ENCODE results near the gene PTPRN. TPM values are rescaled to one million over a fixed set of nuclear protein-coding genes. Genes with fewer than 3 reads are reported as not detected.

The PTPRN gene
- total RNA-seq, 1 experiment from 2014 or later = not detected

DNA sequence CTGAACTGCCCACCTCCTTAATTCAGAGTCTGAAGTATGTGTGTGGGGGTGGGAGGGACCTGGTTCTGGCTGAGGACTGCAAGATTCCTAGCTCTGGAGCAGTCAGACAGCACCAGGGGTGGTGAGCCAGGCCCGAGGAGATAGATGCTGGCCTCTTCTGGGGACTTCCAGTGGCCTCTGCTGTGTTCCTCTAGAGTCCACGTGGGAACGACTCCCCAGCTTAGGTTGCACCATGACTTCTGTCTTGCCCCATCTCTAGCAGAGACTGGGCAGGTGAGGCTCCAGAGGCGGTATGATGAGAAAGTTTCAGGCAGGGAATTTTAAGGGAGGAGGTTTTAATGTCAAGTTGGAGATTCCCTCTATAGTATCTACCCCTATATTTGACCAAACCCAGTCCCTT, 45.4 kb upstream of the PTPRN start:
- no TSS peak for BruUV-seq (replicated peaks)
- no peak overlapping the region for H3K4me3 ChIP-seq
- POLR2A ChIA-PET (ENCODE audit: unreplicated experiment) = no interaction called here
- no peak overlapping the region for H3K27ac ChIP-seq
- H3K9me2 ChIP-seq (ENCODE audit: insufficient read depth) = no peaks in the 10 kb centered on the region
- no peaks in the 10 kb centered on the region for H4K20me1 ChIP-seq (ENCODE audit: insufficient read depth)
- no peak overlapping the region for H2AFZ ChIP-seq
- TF ChIP-seq EZH2 (IDR thresholded peaks at IDR 0.05; ENCODE audit: low read depth) = no peak
- H3K4me1 ChIP-seq (replicated peaks; ENCODE audit: insufficient read depth) = no peaks in the 10 kb centered on the region
- no peak overlapping the region for H3K4me2 ChIP-seq
- H3F3A ChIP-seq (ENCODE audit: insufficient read depth, low read depth) = no peaks in the 10 kb centered on the region
- DNase-seq = no peak
- peaks cover 47% of the 10 kb centered on the region for H3K27me3 ChIP-seq (ENCODE audit: insufficient read depth, low read depth)
- H3K79me2 ChIP-seq (ENCODE audit: low read depth) = no peaks in the 10 kb centered on the region
- H3K36me3 ChIP-seq (ENCODE audit: low read depth) = no peaks in the 10 kb centered on the region
- no peaks in the 10 kb centered on the region for H3K9me3 ChIP-seq (ENCODE audit: insufficient read depth, low read depth)
- CTCF ChIA-PET = no interaction called here
- intact Hi-C loops (cut with micrococcal nuclease; ENCODE audit: unreplicated experiment) = loop anchor here (5.0 kb wide), 1 partner anchor 177 kb away; the partner anchor contains the start of genes CNPPD1 and RETREG2

DNA sequence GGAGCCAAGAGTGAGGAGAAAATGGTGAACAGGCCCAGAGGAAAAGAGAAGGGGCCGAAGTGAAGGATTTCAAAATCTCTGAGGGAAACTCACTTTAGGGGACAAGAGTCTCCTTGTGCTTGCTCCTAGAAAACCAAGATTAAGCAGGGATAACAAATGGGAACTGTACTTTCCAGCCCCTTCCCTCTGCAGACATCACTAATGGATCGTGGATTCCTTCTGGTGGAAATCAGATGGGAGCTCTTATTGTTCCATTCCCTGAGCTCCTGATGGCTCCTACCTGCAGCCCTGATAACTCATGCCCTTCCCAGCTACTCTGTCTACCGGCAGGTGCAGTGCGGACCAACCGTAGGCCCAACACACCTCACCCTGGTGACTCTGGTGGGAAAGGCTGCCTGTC, 43.9 kb upstream of the PTPRN start:
- BruUV-seq (replicated peaks) = no TSS peak
- no peak for TF ChIP-seq EZH2 (IDR thresholded peaks at IDR 0.05; ENCODE audit: low read depth)
- TF ChIP-seq, protein P1, sequence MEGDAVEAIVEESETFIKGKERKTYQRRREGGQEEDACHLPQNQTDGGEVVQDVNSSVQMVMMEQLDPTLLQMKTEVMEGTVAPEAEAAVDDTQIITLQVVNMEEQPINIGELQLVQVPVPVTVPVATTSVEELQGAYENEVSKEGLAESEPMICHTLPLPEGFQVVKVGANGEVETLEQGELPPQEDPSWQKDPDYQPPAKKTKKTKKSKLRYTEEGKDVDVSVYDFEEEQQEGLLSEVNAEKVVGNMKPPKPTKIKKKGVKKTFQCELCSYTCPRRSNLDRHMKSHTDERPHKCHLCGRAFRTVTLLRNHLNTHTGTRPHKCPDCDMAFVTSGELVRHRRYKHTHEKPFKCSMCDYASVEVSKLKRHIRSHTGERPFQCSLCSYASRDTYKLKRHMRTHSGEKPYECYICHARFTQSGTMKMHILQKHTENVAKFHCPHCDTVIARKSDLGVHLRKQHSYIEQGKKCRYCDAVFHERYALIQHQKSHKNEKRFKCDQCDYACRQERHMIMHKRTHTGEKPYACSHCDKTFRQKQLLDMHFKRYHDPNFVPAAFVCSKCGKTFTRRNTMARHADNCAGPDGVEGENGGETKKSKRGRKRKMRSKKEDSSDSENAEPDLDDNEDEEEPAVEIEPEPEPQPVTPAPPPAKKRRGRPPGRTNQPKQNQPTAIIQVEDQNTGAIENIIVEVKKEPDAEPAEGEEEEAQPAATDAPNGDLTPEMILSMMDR (conservative IDR thresholded peaks at IDR 0.05) = no peak

DNA sequence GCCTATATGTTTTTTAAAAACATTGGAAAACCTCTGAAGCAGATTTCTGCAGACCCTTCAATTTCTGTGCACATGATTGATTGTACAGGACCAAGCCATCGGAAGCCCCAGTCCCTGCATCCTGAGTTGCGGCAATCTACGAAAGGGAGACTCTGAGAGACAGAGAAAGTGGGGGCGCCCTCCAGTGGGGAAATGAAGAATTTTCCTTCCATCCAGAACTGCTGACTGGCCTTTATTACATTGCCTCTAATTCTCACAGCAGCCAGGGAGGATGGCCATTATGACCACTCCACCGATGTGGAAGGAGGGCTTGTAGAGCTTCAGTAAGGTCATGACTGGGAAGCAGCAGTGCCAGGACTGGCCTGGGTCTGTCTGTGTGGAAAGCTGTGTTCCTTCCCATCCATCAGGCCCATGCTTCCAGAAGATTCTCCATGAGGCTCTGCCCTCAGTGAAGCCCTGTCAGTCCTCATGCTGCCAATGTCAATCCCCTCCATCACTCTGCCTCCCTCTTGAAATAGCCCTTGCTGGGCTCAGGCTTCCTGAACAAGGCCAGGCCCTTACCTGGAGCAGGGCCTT, 43.3 kb upstream of the PTPRN start:
- Histone ChIP-seq H3K36me3 (ENCODE audit: low read depth) (no peaks in the 10 kb centered on the region), H2AFZ (no peak overlapping the region), H4K20me1 (ENCODE audit: insufficient read depth) (no peaks in the 10 kb centered on the region), H3F3A (ENCODE audit: insufficient read depth, low read depth) (no peaks in the 10 kb centered on the region), H3K4me3 (no peak overlapping the region), H3K9me3 (ENCODE audit: insufficient read depth, low read depth) (no peaks in the 10 kb centered on the region), H3K4me2 (no peak overlapping the region), H3K27ac (no peak overlapping the region), H3K27me3 (ENCODE audit: insufficient read depth, low read depth) (peaks cover 55% of the 10 kb centered on the region), H3K4me1 (replicated peaks; ENCODE audit: insufficient read depth) (no peaks in the 10 kb centered on the region), H3K9me2 (ENCODE audit: insufficient read depth) (no peaks in the 10 kb centered on the region), H3K79me2 (ENCODE audit: low read depth) (no peaks in the 10 kb centered on the region)
- TF ChIP-seq, protein P1 (conservative IDR thresholded peaks at IDR 0.05) = peak; percentile 85
- no peak for TF ChIP-seq EZH2 (IDR thresholded peaks at IDR 0.05; ENCODE audit: low read depth)
- BruUV-seq (replicated peaks) = no TSS peak
- ChIA-PET POLR2A (ENCODE audit: unreplicated experiment) (no interaction called here), CTCF (interaction anchor here (0.6 kb wide), 1 partner anchor 33 kb away, joined by 3 read pairs; no protein-coding TSS in a partner anchor)
- intact Hi-C loops (cut with micrococcal nuclease; ENCODE audit: unreplicated experiment) = loop anchor here (2.0 to 5.0 kb wide), 2 partner anchors 175 to 192 kb away; partner anchors contain the start of genes CNPPD1, NHEJ1 and RETREG2
- DNase-seq = peak; percentile 40 to 68

More for the DNA sequence above, 43.9 kb upstream of the PTPRN start:
- H3K36me3 ChIP-seq (ENCODE audit: low read depth) = no peaks in the 10 kb centered on the region
- H3K79me2 ChIP-seq (ENCODE audit: low read depth) = no peaks in the 10 kb centered on the region
- H3K9me3 ChIP-seq (ENCODE audit: insufficient read depth, low read depth) = no peaks in the 10 kb centered on the region
- H3K27me3 ChIP-seq (ENCODE audit: insufficient read depth, low read depth) = peaks cover 50% of the 10 kb centered on the region
- no peaks in the 10 kb centered on the region for H3F3A ChIP-seq (ENCODE audit: insufficient read depth, low read depth)
- H3K4me3 ChIP-seq = no peak overlapping the region
- H2AFZ ChIP-seq = no peak overlapping the region
- no peak for DNase-seq
- H4K20me1 ChIP-seq (ENCODE audit: insufficient read depth) = no peaks in the 10 kb centered on the region
- POLR2A ChIA-PET (ENCODE audit: unreplicated experiment) = no interaction called here
- no peak overlapping the region for H3K27ac ChIP-seq
- intact Hi-C loops (cut with micrococcal nuclease; ENCODE audit: unreplicated experiment) = loop anchor here (2.0 to 5.0 kb wide), 2 partner anchors 176 to 192 kb away; partner anchors contain the start of genes CNPPD1, NHEJ1 and RETREG2
- CTCF ChIA-PET = interaction anchor here (0.6 kb wide), 1 partner anchor 33 kb away, joined by 3 read pairs; no protein-coding TSS in a partner anchor
- no peaks in the 10 kb centered on the region for H3K4me1 ChIP-seq (replicated peaks; ENCODE audit: insufficient read depth)
- no peaks in the 10 kb centered on the region for H3K9me2 ChIP-seq (ENCODE audit: insufficient read depth)
- no peak overlapping the region for H3K4me2 ChIP-seq
